Astrocyte of the cerebellum (primary cell): ENCODE data around the gene SPATA3.

ENCODE experiments used
- DNase-seq: peaks from one replicate; pipeline ENCODE4 v3.0.0-alpha.2; 2011; ENCODE audit warnings: low read depth
- H3K4me3 ChIP-seq: 2 replicates; pipeline ENCODE4 v1.5.1; 2011; ENCODE audit warnings: mild to moderate bottlenecking, low read depth, low read length, moderate library complexity
- in situ Hi-C: cut with HindIII; loops from 2 replicates; pipeline ENCODE4 v1.10.0; 2017; ENCODE audit warnings: low sequenced_read_pairs
- TF ChIP-seq, protein P1 (sequence below): IDR thresholded peaks from 2 replicates; pipeline ENCODE4 v1.5.1; 2012; ENCODE audit warnings: low read length, low read depth, moderate library complexity, mild to moderate bottlenecking; ENCODE audit errors: missing control alignments

SPATA3 gene

GRCh38 chr2:230995821-230996220 is at the start of gene SPATA3:
Gene SPATA3, plus strand, starts transcription at chr2:230996121. Its CDS starts 113 bp downstream, at chr2:230996234.
- TF ChIP-seq, protein P1, sequence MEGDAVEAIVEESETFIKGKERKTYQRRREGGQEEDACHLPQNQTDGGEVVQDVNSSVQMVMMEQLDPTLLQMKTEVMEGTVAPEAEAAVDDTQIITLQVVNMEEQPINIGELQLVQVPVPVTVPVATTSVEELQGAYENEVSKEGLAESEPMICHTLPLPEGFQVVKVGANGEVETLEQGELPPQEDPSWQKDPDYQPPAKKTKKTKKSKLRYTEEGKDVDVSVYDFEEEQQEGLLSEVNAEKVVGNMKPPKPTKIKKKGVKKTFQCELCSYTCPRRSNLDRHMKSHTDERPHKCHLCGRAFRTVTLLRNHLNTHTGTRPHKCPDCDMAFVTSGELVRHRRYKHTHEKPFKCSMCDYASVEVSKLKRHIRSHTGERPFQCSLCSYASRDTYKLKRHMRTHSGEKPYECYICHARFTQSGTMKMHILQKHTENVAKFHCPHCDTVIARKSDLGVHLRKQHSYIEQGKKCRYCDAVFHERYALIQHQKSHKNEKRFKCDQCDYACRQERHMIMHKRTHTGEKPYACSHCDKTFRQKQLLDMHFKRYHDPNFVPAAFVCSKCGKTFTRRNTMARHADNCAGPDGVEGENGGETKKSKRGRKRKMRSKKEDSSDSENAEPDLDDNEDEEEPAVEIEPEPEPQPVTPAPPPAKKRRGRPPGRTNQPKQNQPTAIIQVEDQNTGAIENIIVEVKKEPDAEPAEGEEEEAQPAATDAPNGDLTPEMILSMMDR: no peak
- DNase-seq: no peak
- no peak within 1 kb of the TSS for H3K4me3 ChIP-seq
- in situ Hi-C loops: no loop called here

GRCh38 chr2:230946429-230947234 is 49.3 kb upstream of the SPATA3 start:
- DNase-seq: no peak
- in situ Hi-C loops: no loop called here

DNA sequence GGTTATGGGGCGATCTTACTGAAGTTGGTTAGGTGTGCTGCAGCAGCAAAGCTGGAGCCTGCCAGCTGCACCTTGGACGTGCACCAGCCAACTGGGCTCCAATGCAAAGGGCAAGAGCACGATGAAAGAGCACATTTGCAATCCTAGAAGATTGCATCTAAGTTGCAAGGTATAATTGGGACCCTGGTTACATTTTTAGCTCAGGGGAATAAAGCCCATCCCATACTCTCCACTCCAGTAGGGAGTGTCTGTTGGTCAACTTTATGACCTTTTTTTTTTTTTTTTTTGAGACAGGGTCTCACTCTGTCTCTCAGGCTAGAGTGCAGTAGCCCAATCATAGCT is 48.7 kb upstream of the SPATA3 start:
- TF ChIP-seq, protein P1: no peak
- in situ Hi-C loops: no loop called here
- H3K4me3 ChIP-seq: no peak overlapping the region
- DNase-seq: no peak

More at GRCh38 chr2:230946429-230947234, 49.3 kb upstream of the SPATA3 start:
- TF ChIP-seq, protein P1: no peak
- no peak overlapping the region for H3K4me3 ChIP-seq

DNA sequence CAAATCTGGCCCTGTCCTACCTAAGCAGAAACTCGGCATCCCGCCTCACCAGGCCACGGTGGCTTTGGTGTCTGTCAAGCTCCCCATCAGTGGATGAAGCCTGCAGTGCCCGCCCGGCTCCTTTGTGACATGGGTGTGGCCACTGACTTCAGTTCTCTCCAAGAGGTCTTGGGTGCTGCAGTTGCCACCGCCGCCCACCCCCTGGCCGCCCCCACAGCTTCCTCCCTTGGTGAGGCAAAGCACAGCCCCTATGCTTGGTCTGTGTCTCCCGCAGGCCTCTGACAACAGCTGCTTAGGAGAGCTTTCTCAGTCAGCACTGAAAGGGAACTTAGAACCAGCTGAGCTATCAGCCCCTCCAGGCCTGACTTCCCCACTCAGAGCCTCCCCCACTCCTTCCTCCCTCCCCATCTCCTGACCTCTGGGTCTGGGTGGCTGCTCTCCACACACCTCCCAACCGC is 48.0 kb upstream of the SPATA3 start:
- no peak overlapping the region for H3K4me3 ChIP-seq
- no peak for DNase-seq
- TF ChIP-seq, protein P1: no peak
- in situ Hi-C loops: no loop called here

DNA sequence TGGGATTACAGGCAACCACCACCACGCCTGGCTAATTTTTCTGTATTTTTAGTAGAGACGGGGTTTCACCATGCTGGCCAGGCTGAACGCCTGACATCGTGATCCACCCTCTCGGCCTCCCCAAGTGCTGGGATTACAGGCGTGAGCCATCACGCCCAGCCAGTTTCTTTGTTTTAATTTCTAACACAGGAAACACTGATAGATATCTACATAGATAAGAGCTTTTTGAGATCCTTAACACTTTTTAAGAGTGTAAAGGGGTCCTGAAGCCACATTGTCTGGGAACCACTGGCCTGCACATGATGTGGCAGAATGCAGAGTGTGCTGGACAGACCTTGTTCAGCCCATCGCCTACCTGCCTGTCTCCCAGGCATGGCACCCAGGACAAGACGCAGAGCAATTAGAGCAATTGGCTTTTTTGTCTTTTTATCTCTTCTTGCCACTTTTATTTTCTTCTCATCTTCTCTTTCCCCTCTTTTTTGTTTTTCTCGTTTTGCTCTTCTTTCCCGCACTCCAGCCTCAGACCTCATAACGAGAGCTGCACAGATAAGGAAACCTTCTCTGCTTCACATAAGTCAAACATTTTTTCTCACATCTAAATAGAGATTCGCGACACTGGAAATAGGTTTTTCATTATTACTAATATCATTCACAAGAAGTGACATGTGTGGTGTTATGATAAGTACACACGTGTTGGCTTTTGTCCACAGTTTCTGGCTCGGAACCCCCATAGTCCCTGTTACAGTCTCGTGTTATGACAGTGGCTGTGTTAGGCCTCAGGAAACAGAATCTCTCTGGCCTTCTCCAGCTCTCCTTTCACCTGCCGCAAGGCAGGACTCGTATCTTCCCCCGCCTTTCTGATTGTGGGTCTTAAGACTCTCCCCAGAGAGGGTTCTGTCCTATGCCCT is 45.7 kb upstream of the SPATA3 start:
- no peak overlapping the region for H3K4me3 ChIP-seq
- TF ChIP-seq, protein P1: no peak
- in situ Hi-C loops: no loop called here
- DNase-seq: no peak

DNA sequence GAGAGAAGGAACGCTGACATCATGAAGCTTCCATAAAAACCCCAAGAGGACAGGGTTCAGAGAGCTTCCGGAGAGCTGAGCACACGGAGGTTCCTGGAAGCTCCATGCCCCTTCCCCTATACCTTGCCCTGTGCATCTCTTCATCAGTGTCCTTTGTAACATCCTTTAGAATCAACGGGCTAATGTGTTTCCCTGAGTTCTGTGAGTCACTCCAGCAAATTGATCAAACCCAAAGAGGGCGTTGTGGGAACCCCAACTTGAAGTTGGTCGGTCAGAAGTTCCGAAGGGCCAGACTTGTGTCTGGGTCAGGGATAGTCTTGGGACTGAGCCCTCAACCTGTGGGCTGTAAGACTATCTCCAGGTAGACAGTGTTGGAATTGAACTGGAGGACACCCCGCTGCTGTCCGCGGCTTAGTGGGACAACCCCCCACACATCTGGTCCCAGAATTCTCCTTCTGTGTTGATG is 45.0 kb upstream of the SPATA3 start:
- in situ Hi-C loops: no loop called here
- DNase-seq: no peak
- TF ChIP-seq, protein P1: no peak
- H3K4me3 ChIP-seq: no peak overlapping the region
